Colonic mucosa (tissue), 4 donors: Measurements from ENCODE around the gene TM9SF1. TPM values are rescaled to one million over a fixed set of nuclear protein-coding genes. Genes with fewer than 3 reads are reported as not detected.
"Not testable (repeated sequence)": the region's sequence is repeated elsewhere in the genome, so short reads cannot be mapped to it uniquely, and the experiment has no call there.

ENCODE experiments used
- DNase-seq: peaks from one replicate; pipeline ENCODE4 v3.0.0-alpha.2; 2020
- H3K27ac ChIP-seq: fragments of 200-600 bp; one replicate; pipeline ENCODE4 v1.8.0; 2021
- H3K27me3 ChIP-seq: fragments of 200-600 bp; one replicate; pipeline ENCODE4 v1.8.0; 2021
- H3K36me3 ChIP-seq: fragments of 200-600 bp; one replicate; pipeline ENCODE4 v1.8.0; 2021
- H3K4me1 ChIP-seq: fragments of 200-600 bp; one replicate; pipeline ENCODE4 v1.8.0; 2021; ENCODE audit warnings: mild to moderate bottlenecking
- H3K4me3 ChIP-seq: fragments of 200-600 bp; one replicate; pipeline ENCODE4 v1.8.0; 2021
- H3K9ac ChIP-seq, 2 donors: one replicate each; pipeline ENCODE4 v1.7.0; 2013; ENCODE audit warnings: control low read depth in 2 of 2, low read depth in 2 of 2, low read length in 2 of 2
- H3K9me3 ChIP-seq: fragments of 200-600 bp; one replicate; pipeline ENCODE4 v1.8.0; 2021
- CTCF ChIP-seq: fragments of 200-600 bp; IDR thresholded peaks from one replicate; pipeline ENCODE4 v1.8.0; 2022; ENCODE audit warnings: antibody characterized with exemption, mild to moderate bottlenecking
- intact Hi-C: fragments of 100-400 bp; cut with DNase I; formaldehyde crosslinking; loops from one replicate; pipeline ENCODE4 v1.14.1; 2022
- total RNA-seq, 2 donors: library from RNA; stranded (reverse); fragmentation: NEBNext Ultra II Directional in 1 of 2; extraction: Animal tissue kit (Norgen Biotek cat#: 25700) in 1 of 2; gene quantifications; one replicate each; pipeline ENCODE4 v1.2.1, GENCODE V29; 2021
- donor health status: healthy.
- donor health status: DM: no; HTN: no; CAD: no.
- donor health status: DM: no; HTN: no; CAD: no.

TM9SF1 gene
- total RNA-seq, 2 donors from 2014 or later = 58.8 to 65.6 TPM

GRCh38 chr14:24231263-24232120 lies 36.3 kb upstream of the TM9SF1 start:
- H3K27ac ChIP-seq = peak overlapping the region; percentile 95
- H3K36me3 ChIP-seq = no peaks in the 10 kb centered on the region
- no peaks in the 10 kb centered on the region for H3K4me1 ChIP-seq
- no peaks in the 10 kb centered on the region for H3K27me3 ChIP-seq
- H3K9me3 ChIP-seq = no peaks in the 10 kb centered on the region
- TF ChIP-seq CTCF = no peak
- H3K9ac ChIP-seq = peak overlapping the region; percentile 79 to 98
- peak overlapping the region; percentile 92 for H3K4me3 ChIP-seq
- intact Hi-C loops = no loop called here
- no peak for DNase-seq

GRCh38 chr14:24228902-24229301 lies 33.7 kb upstream of the TM9SF1 start:
- no peak for TF ChIP-seq CTCF
- no peaks in the 10 kb centered on the region for H3K4me1 ChIP-seq

GRCh38 chr14:24226473-24226872 lies 31.2 kb upstream of the TM9SF1 start:
- H3K9ac ChIP-seq = no peak overlapping the region
- H3K4me1 ChIP-seq = no peaks in the 10 kb centered on the region
- no peak overlapping the region for H3K4me3 ChIP-seq
- H3K9me3 ChIP-seq = no peaks in the 10 kb centered on the region
- H3K27me3 ChIP-seq = no peaks in the 10 kb centered on the region
- H3K27ac ChIP-seq = no peak overlapping the region
- TF ChIP-seq CTCF = no peak
- no peak for DNase-seq
- intact Hi-C loops = no loop called here
- no peaks in the 10 kb centered on the region for H3K36me3 ChIP-seq

More at GRCh38 chr14:24228902-24229301, 33.7 kb upstream of the TM9SF1 start:
- DNase-seq = no peak
- H3K36me3 ChIP-seq = no peaks in the 10 kb centered on the region
- intact Hi-C loops = no loop called here
- no peak overlapping the region for H3K4me3 ChIP-seq
- no peaks in the 10 kb centered on the region for H3K27me3 ChIP-seq
- H3K27ac ChIP-seq = no peak overlapping the region
- H3K9ac ChIP-seq = no peak overlapping the region
- no peaks in the 10 kb centered on the region for H3K9me3 ChIP-seq

GRCh38 chr14:24224618-24225071 lies 29.4 kb upstream of the TM9SF1 start:
- Histone ChIP-seq H3K9ac (no peak overlapping the region), H3K4me3 (no peak overlapping the region), H3K36me3 (no peaks in the 10 kb centered on the region), H3K27me3 (no peaks in the 10 kb centered on the region), H3K27ac (no peak overlapping the region), H3K4me1 (no peaks in the 10 kb centered on the region), H3K9me3 (no peaks in the 10 kb centered on the region)
- DNase-seq = no peak
- intact Hi-C loops = no loop called here
- TF ChIP-seq CTCF = no peak

GRCh38 chr14:24222987-24223386 lies 27.7 kb upstream of the TM9SF1 start:
- H3K4me1 ChIP-seq, intact Hi-C loops, H3K9ac ChIP-seq, H3K36me3 ChIP-seq, H3K27ac ChIP-seq, H3K9me3 ChIP-seq, H3K27me3 ChIP-seq, DNase-seq, H3K4me3 ChIP-seq: not testable (repeated sequence)

- Histone ChIP-seq H3K9ac (no peak overlapping the region), H3K4me1 (no peaks in the 10 kb centered on the region), H3K36me3 (no peaks in the 10 kb centered on the region), H3K4me3 (no peak overlapping the region), H3K9me3 (no peaks in the 10 kb centered on the region), H3K27ac (no peak overlapping the region), H3K27me3 (no peaks in the 10 kb centered on the region)
- TF ChIP-seq CTCF = no peak
- DNase-seq = no peak
- intact Hi-C loops = no loop called here
Measured at GRCh38 chr14:24219521-24219920, 24.3 kb upstream of the TM9SF1 start.
